GM19023 (cell line): ENCODE measurements around the gene SPI1.
"Not testable (repeated sequence)": the region's sequence is repeated elsewhere in the genome, so short reads cannot be mapped to it uniquely, and the experiment has no call there.

Source experiments
- ATAC-seq: cut with Tn5 transposase; IDR thresholded peaks from one replicate; pipeline ENCODE4 v1.9.1; 2021; ENCODE audit warnings: mild to moderate bottlenecking, moderate library complexity; ENCODE audit not compliant: unreplicated experiment

SPI1 gene

GRCh38 chr11:47327949-47328348 lies 50.4 kb downstream of the SPI1 start:
- ATAC-seq: no peak

GRCh38 chr11:47327025-47327424 lies 51.3 kb downstream of the SPI1 start:
- ATAC-seq: no peak

DNA sequence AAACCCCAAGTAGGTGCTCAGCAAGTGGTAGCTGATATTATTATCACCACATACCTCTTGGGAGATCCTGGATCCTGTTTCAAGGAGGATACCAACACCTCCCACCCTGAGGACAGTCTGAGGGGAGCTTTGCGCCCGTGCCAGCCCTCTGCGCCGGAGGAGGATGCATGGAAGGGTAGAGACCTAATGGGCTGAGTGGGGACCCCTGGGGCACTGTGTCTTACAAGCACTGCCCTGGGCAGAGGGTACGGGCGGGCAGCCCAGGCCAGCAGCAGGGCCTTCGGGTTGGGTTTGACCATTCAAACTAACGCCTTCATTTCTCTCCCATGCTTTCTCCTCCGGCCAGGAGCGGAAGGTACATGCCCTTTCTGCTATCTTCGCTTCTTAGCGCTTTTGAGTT lies 52.1 kb downstream of the SPI1 start:
- ATAC-seq: no peak

DNA sequence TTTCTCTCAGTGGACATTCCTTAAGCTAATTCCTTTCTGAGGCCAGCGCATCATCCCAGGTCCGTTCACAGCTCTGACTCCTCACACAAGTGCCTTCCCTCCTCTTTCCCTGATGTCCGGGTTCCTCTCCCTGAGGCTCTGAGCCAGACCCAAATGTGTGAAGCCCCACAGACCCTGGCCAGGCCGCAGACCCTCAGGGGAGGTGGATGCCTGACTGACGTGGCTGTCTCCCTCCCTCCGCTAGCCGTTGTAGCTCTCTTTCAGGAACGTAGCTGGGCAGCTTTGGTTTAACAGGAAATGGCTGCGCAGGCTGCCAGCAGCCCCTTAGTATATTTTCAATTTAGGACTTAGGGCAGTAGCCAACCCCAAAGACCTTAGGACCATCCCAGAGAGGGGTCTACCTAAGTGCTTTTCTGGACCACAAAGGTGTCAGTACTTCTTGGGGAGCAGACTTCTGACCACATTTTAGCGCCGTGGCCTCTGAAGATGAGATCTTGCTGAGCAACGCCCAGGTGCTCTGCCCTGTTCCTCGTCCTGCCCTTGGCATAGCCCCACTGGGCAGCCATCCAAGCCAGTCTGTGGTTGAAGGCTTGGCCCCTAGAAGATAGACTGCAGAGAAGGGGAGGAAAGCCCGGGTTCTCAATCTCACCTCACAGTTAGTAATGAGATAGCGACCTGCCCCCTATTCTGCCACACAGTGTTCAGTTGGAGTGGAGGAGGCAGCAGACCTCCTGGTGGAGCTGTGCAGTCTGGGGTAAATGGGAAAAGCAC lies 52.9 kb downstream of the SPI1 start:
- ATAC-seq: no peak

DNA sequence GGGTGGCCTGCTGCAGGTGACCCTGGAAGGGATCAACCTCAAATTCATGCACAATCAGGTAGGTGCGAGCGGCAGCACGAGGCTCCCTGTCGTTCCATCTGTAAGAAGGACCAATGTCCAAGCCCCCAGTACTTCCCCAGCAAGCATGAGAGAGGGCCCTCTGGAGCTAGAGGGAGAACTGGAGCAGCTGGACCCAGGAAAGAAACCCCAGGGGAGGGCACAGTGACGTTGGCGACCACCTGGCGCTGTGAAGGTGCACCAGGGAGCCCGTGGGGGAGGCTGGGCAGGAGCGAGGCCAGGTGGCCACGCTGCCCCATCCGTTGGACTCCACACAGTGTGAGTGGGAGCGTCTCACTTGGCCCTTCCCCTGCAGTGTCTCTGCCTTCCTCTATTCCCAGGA lies 53.8 kb downstream of the SPI1 start:
- no peak for ATAC-seq

- ATAC-seq: no peak
Measured at GRCh38 chr11:47318166-47318565, 60.2 kb downstream of the SPI1 start.

GRCh38 chr11:47317064-47317828 lies 61.1 kb downstream of the SPI1 start:
- no peak for ATAC-seq

- ATAC-seq: not testable (repeated sequence)
Measured at GRCh38 chr11:47316501-47316900, 61.8 kb downstream of the SPI1 start.

DNA sequence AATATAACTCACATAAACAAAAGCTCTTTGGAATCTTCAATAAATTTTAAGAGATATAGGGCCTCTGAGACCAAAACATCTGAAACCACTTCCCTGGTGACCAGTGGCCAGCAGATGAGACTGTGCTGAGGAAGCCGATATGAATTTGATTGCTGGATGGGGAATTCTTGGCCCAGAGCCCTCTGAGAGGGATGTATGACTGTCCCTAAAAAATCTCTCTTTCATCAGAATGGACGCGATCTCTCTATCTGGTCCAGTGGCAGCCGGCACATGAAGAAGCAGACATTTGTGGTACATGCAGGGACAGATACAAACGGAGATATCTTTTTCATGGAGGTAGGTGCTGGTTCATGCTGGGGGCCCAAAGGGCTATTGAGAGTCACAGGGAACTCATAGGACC lies 63.4 kb downstream of the SPI1 start:
- no peak for ATAC-seq

GRCh38 chr11:47308050-47308823 lies 70.1 kb downstream of the SPI1 start:
- no peak for ATAC-seq

DNA sequence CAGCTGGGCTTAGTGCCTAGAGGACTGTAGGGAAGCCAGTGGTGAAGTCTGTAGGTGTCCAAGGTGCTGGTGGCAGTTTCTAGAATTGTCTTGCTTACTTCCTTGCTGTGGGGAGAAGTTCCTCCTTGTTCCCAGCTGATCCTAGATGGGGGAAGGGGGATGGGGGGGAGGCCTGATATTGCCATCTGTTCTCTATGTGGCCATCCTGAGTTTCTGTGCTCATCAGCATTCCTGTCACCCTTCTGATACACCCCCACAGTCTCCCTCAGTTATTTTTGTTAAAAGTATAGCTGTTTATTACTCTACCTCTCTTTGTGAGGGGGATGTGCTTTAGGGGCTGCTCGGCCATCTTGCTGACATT lies 71.9 kb downstream of the SPI1 start:
- ATAC-seq: no peak

DNA sequence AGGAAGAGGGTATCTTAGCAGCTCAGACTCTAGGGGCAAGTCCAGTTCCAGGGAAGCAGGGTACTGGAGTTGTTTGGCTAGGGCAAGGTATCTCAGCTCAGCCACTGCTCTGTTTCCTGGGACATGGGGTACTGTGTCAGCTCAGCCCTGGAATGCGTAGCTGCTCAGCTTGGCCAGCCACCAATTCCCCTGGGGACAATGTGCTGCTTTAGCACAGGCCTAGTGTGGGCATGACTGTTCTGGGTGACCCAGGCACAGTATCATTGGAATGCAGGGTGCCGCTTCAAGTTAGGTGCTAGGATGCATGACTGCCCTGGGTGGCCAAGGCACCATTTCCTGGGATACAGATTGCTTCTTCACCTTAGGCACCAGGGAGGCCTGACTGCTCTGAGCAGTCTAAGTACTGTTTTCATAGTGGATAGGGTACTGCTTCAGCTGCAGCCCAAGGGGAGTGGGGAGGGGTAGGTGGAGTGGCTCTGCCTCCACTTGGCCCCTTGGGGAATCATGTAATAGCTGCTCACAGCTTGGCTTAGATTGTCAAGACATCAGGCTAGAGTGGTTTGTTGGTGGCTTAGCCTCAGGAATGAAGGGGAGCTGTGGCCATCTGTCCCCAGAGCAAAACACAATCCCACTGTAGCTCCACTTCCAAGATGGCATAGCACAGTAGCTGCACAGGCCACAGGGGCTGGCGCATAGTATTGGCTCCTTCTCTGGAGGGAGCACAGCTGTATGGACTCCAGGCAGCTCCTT lies 72.4 kb downstream of the SPI1 start:
- no peak for ATAC-seq
